C4-2B (cell line): ENCODE data around the gene SEC22A.
A peak's percentile ranks its signal among the peaks of the same experiment; 100 is the strongest.

Source experiments
- H3K27ac ChIP-seq: fragments of 450-650 bp; 2 replicates; pipeline ENCODE4 v1.5.1; 2017
- ZFX ChIP-seq: fragments of 450-650 bp; IDR thresholded peaks from 2 replicates; pipeline ENCODE4 v1.6.1; 2017
- TF ChIP-seq, protein P1 (sequence below): fragments of 450-650 bp; conservative IDR thresholded peaks from 2 replicates; pipeline ENCODE4 v1.5.1; 2017; ENCODE audit warnings: mild to moderate bottlenecking

SEC22A gene

DNA sequence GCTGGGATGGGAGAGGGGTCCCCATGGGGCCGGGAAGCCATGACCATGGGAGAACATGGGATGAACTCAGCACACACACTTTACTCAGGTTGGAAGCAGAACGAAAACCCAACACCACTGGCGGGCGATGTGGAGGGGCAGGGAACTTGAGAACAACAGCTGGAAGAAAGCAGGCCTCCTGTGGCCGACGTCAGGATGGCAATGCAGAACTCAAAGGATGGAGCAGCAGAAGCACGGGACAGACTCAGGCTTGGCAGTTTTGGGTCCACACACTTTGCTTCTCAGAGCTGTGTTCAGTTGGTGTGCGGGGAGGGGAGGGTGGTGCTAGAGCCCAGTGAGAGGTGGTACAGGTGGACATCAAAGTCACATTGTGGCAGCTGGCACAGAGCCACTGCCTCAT is 80.7 kb downstream of the SEC22A start:
- H3K27ac ChIP-seq, result no peak overlapping the region
- TF ChIP-seq ZFX, result no peak
- TF ChIP-seq, protein P1, sequence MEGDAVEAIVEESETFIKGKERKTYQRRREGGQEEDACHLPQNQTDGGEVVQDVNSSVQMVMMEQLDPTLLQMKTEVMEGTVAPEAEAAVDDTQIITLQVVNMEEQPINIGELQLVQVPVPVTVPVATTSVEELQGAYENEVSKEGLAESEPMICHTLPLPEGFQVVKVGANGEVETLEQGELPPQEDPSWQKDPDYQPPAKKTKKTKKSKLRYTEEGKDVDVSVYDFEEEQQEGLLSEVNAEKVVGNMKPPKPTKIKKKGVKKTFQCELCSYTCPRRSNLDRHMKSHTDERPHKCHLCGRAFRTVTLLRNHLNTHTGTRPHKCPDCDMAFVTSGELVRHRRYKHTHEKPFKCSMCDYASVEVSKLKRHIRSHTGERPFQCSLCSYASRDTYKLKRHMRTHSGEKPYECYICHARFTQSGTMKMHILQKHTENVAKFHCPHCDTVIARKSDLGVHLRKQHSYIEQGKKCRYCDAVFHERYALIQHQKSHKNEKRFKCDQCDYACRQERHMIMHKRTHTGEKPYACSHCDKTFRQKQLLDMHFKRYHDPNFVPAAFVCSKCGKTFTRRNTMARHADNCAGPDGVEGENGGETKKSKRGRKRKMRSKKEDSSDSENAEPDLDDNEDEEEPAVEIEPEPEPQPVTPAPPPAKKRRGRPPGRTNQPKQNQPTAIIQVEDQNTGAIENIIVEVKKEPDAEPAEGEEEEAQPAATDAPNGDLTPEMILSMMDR, result no peak

GRCh38 chr3:123283074-123283473 is 81.3 kb downstream of the SEC22A start:
- TF ChIP-seq, protein P1, result no peak
- TF ChIP-seq ZFX, result no peak
- H3K27ac ChIP-seq, result no peak overlapping the region

DNA sequence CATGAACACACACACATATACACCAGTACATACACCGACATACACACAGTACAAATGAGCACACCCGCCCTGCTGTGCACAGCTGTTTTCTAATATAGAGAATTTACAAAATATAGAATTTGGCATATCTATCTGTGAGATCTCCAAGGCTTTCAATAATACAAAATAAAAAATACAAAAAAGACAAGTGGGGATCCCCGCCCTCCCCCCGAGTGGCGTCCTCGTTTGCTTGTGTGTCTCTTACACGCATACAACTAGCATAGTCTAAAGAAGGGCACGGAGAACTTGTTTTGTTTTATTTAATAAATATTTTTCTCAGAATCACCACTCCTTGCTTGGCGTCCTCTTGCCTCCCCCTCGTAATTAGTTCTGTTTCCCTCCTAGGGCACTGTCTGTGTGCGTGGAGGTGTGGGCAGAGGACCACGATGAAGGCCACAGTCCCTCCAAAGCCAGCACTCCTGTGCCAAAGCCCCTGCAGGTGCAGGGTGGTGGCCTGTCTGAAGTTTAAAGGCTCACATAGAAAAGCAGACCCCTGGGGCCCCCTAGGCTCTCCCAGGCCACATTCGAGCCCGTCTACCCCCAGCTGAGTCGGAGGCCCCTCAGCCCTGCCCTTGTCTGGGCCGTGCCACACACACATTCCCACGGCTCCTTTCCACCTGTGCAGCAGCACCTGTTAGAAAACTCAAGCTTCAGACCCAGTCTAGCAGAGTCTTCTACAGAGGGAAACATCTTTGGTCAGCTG is 82.1 kb downstream of the SEC22A start:
- no peak overlapping the region for H3K27ac ChIP-seq
- TF ChIP-seq, protein P1, result no peak
- TF ChIP-seq ZFX, result no peak

DNA sequence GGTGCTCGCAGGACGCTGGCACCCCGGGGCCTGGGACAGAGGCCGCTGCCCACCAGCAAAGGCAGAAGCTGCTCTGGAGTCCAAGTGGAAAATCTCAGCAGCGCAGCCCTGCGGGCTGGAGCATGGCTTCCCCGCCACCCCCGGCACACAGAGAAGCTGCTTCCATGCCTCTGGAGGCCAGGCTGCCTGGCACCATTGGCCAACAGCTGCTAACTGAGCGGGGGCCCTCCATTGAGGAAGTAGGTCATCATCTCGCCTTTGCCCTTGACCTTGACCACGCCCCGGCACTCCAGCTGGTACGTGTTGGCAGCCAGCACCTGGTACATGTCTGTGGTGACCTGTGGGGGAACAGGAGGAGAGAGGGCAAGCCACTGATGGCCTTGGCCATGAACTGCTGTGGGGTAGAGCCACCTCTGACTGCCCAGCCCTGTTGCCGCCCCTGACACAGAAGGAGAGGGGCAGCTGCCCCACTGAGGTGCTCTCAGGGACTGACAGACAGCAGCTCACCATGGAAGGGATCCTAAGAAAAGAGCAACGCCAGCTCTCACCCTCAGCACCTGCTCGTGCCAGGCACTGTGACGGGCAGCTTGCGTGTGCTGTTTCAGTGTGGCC is 82.8 kb downstream of the SEC22A start:
- no peak overlapping the region; the same call in 1 of the 2 replicates for H3K27ac ChIP-seq
- TF ChIP-seq, protein P1, result no peak
- no peak for TF ChIP-seq ZFX

GRCh38 chr3:123285066-123285465 is 83.3 kb downstream of the SEC22A start:
- H3K27ac ChIP-seq, result peak overlapping the region; percentile 50
- no peak for TF ChIP-seq ZFX

DNA sequence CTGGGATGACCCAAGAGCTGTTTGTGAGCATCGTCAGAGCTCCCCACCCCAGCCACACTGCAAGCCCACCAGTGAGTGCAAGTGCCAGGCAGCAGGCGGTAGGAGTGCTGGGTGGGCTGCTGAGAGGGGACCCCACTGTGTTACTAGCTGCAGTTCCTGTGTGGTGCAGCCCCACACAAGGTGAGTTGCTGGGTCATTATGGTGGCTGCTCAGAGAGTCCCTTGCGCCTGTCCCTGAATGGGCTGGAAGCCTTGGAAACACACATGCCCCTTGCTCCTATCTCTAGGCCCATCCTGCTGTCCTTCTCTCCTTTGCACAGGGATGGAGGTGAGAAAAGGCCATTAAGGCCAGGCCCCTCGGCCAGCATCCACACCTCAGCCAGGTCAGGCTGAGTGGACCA is 83.7 kb downstream of the SEC22A start:
- TF ChIP-seq ZFX, result no peak
- TF ChIP-seq, protein P1, result no peak
- H3K27ac ChIP-seq, result peak overlapping the region; percentile 50

DNA sequence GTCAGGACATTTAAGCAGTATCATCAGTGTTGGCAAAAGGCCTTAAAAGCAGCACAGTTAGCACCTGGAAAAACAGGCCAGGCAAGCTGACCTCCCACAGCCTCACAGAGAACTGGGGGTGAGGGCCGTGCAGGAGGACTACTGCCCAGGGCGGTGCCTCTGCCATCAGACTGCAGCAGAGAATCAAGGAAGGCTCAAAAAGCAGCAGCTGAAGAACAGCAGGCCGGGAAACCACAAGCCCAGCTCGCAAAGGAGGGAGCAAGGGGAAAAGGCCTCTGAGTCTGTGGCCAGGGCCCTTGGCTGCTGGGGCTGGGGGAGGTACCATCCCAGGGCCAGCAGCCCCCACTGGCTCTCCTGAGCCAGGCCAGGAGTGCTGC is 84.2 kb downstream of the SEC22A start:
- H3K27ac ChIP-seq, result peak overlapping the region; percentile 50
- no peak; the same call in 1 of the 2 replicates for TF ChIP-seq ZFX
- TF ChIP-seq, protein P1, result no peak
